Measurements from ENCODE around the gene TPPP.
A peak's percentile ranks its signal among the peaks of the same experiment; 100 is the strongest.
"Not testable (repeated sequence)": the region's sequence is repeated elsewhere in the genome, so short reads cannot be mapped to it uniquely, and the experiment has no call there.

TPPP gene

DNA sequence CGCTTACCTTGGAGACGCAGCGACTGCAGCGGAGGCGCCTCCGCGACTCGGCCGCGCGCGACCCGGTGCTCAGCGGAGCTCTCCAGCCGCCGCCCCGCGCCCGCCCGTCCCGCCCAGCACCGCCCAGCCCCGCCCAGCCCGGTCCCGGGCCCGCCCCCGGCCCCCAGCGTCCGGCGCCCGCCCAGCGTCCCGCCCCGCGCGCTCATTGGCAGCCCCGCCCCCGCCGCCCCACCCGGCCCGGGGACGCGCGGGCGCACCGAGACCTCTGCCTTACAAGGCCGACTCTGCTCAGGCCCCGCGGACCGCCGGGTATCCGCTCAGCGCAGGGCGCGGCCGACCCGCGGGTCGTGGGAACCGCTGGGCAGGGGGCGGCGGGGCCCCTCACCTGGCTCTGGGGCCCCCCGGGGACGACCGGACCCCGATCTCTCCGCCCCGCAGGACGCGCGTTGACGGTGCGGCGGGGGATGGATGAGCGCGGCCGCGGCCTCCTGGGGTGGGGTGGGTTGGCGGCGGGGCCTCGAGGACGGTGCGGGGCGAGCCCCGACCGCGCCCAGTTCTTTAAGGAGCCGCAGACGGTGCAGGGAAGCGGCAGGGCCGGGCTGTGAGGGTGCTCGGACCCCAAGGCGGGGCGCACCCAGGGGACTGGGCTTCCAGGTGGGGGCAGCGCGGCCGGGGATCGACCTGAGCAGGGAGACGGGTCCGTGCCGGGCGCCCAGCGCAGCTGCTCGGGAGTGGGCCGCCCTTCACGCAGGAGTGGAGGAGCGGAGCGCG, at the start of gene TPPP:
TPPP (minus strand) TSS at position 82 of the 771 bp plus-strand sequence. CDS start 15,292 bp downstream, outside the sequence.
- DNase-seq: peak; percentile 93

DNA sequence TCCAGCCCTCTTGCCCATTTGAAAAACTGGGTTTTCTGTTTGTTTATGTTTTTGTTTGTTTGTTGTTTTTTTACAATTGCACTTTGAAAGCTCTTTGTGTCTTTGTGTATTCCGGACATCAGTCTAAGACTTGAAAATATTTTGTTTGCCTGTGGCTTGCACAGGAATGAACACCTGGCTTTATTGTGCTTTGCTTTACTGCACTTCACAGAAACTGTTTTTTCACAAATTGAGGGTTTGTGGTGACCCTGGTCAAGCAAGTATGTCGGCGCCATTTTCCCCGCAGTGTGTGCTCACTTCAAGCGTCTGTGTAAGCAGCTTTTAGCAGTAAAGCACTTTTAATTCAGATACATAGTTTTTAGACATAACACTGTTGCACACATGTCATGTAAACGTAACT, 49.1 kb upstream of the TPPP start:
- not testable (repeated sequence) for DNase-seq

DNA sequence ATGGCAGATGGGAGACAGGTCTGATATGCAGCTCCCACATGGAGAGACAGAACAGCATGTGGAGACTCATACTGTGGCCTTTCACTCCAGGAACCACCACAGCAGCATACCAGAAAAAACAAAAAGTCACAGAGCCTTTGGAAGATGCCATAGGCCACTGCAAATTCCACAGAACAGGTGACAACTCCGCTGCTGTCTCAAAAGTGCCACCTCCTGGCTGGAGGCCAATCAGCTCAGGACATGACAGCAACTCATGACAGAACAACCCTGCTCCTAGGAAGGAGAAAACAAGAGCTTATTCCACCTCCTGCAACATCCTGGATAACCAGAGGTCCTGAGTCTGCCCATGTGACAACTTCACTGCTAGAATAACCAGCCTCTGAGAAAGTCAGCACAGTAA, 41.0 kb upstream of the TPPP start:
- DNase-seq: not testable (repeated sequence)

DNA sequence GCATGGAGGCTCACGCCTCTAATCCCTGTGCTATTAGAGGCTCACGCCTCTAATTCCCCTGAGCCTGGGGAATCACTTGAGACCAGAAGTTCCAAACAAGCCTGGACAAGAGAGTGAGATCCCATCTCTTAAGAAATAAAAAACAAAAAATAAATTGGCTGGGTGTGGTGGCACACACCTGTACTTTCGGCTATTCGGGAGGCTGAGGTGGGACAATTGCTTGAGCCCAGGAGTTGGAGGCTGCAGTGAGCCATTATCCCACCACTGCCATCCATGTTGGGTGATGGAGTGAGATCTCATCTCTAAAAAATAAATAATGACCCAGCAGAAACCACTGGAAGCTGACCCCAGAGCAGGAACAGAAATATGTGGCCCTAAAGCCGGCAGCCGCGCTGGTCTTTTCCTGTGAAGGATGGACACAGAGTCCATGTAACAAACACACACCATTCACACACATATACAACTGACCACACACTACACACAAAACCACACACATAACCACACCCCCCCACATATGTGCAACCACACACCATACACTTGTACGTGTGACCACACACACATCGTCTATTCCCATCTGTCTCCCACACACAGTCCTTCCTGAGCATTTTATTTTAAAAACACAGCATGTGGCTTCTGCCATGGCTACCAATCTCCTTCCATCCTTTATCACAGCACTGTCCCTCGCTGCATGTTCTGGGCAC, 39.8 kb upstream of the TPPP start:
- DNase-seq: not testable (repeated sequence)

DNA sequence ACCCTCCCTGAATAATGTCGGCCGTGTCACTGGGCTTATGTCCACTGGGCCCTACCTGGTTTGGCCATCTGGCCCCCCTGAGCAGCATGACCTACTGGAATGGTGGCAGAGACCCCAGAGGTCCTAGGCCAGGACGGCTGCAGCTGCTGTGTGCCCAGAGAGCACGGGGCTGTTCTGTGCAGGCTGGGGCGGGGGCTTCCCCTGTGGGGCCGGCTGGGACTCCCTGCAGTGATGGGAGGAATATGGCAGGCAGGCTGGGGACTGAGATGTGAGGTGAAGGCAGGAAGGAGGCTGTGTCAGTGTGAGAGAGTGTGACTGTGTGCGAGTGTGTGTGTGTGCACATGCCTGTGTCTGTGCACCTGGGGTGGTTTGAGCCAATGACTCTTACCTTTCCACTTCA, 36.1 kb upstream of the TPPP start:
- not testable (repeated sequence) for DNase-seq

DNA sequence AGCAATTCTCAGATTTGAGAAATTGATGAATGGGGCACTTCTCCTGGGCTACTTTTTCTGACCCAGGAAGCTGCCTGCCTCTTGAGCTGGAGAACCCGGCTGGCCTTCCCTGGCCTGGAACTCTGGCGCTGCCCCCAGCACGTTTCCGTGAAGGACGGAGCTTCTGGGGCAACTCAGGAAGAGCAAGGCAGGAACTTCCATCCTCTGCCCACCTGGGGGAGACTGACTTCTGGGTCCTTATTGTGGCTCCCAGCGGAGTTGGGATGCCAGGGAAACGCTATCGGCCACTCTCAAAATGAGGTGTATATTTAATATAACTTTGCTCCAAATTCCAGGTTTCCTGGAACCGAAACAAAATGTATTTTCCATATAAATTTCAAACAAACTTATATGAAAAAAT, 33.9 kb upstream of the TPPP start:
- not testable (repeated sequence) for DNase-seq

DNA sequence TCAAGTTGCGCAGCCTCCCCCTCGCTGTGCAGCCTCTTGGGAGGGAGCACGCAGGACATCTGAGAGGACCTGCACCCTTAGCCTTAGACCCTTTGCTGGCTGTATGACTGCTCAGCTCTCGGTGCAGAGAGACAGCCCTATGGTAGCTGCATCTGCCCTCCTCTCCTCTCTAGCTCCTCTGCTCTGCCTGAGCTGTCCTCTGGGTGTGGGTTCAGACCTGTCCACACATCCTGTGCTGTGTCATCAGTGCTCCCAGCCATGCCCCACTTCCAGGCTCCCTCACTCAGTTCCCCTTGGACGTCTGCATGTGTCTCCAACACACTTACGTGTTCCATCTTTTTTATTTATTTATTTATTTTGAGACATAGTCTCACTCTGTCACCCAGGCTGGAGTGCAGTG, 30.7 kb upstream of the TPPP start:
- DNase-seq: not testable (repeated sequence)

DNA sequence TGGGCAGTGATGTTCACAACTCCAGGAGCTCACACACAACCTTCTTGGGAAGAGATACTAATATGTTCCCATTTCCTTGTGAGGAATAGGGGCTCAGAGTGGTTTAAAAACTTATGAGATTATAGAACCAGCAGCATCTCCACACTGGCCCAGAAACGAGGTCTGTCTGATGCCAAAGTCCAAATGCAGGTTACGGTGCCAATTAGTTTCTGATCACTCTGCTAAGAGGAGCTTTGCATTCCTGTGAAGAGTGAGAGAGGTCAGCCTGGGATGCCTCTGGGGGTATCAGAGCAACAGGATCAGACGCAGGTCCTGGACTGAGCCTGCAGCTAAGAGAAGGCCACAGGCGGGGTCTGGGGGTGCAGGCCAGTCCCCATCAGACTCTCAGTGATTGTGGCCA, 30.2 kb upstream of the TPPP start:
- DNase-seq: not testable (repeated sequence)

DNA sequence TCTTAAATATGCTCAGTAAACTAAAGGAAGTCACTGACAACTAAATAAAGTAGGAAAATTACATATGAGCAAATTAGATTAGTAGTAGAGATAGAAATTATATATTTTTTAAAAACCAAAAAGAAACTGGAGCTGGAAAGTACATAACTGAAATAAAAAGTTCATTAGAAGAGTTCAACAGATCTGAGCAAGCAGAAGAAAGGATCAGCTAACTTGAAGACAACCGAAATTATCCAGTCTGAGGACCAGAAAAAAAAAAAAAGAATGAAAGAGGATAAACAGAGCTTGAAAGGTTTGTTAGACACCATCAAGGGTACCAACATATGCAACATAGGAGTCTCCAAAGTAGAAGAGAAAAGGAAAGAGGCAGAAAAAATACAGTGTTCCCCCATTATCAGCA, 26.2 kb upstream of the TPPP start:
- DNase-seq: not testable (repeated sequence)

DNA sequence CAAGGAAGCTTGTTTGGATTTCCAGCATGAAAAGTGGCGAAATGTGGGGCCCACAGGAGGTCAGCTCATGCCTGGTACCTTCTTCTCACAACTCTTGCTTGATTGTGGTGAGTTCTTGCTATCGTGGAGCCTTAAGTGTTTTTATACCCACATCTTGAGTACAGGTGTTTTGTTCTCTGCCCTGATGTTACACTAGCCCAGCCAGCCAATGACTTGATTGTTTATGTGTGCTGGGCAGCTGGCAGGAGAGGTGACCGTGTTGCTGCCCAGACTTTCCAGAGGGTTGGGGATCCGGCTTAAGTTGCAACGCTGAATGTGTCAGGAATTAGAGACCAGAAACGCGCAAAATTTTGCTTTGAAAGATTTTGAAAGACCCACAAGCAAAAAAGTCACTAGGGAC, 24.0 kb upstream of the TPPP start:
- DNase-seq: no peak

DNA sequence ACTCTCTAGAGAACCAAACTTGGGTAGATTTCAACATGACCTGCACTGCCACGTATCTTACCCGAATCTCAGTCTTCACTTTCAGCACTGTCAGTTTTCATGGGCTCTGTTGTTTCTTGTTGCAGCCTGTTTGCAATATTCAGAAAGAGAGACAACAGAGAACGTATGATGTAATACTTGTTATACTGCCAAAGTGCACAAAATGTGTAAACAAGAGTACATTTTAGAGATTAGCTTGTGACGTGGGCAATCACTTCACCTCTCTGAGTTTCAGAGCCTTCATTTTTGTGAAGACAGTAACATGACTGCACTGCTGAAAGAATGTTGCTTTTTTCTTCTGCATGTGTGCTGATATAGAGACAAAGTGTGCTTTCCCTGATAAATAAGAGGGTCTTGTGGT, 23.6 kb upstream of the TPPP start:
- DNase-seq: not testable (repeated sequence)

DNA sequence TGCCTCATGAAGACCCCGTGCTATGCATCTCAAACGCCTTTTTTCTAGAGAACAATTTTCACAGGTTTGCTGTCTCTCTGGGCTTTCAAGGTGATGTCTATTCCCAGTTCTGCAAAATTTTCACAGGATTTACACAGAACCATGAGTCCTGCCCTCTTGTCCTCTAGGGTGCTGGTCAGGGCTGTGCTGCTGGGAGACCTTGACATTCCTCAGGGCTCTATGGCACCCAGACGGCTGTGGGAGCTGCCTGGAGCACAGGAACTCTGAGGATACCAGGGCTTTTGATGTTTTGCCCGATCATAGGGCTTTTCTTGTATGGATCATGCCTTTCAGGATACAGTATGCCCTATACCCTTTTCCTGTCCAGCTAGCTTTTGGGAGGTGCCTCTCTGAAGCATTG, 22.5 kb upstream of the TPPP start:
- DNase-seq: not testable (repeated sequence)

DNA sequence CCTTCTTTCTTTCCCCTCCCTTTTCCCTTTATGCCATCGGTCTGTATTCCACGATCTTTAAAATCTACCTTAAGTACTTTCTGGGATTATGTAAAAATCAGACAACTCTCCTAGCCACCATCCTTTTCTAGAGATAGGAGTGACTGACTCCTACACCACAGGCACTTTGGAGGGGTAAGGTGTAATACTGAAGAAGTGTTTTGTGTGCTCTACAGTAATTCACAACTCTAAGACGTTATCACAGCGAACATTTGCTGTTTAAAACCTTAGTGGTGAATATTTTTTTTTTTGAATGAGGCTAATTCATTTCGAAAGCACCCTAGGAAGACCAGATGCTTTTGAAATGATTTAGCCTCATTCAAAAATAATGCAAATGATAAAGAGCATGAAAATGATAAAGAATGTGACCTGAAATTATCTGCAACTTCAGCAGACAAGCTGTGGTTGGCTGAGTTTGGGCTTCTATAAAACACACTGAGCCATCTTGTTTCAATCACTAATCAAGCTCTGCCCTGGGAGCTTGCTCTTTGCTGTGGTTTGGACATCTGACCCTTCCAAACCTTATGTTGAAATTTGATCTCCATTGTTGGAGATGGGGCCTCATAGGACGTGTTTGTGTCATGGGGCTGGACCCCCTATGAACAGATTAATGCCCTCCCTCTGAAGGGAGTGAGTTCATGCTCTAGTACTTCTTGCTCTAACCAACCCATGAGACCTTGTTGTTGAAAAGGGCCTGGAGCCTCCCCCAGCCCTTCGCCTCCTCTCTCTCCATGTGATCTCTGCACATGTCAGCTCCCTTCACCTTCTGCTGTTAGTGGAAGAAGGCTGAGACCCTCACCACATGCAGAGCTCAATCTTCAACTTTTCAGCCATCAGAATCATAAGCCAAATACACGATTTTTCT, 21.3 kb upstream of the TPPP start:
- not testable (repeated sequence) for DNase-seq

DNA sequence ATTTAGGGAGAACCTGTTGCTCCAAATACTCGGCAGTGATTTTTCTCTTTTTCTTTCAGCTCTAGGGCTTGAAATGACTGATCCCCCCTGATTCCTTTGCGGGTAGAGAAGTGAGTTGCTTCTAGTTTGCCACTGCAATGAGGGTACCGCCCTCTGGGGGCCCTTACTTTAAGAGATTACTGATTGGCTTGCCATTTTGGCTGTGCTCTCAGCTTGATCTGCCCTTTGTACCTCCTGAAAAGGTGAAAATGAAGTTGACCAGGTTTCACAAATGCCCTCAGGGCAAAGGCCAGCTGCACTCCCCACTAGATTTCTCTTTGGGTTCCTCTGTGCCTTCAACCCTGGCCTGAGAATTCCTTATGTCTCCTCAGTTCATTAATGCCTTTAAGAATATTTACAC, 20.5 kb upstream of the TPPP start:
- not testable (repeated sequence) for DNase-seq

DNA sequence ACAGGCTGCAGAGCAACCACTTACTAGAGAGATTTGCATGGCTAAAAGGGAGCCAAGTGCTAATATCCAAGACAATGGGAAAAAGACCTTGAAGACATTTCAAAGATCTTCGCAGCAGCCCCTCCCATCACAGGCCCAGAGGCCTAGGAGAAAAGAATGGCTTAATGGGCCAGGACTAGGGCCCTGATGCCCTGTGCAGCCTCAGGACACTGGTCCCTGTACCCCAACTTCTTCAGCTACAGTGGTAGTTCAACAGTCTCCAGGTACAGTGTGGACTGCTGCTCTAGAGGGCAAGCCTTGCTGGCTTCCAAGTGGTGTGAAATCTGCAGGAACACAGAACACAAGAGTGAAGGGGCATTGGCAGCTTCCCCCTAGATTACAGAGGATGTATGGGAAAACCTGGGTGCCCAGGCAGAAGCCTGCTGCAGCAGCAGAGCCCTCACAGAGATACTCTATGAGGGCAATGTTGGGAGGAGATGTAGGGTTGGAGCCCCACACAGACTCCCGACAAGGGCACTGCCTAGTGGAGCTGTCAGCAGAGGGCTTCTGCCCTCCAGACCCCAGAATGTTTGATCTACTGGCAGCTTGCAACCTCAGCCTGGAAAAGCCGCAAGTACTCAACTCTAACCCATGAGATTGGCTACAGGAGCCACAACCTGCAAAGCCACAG, 15.8 kb upstream of the TPPP start:
- DNase-seq: not testable (repeated sequence)

DNA sequence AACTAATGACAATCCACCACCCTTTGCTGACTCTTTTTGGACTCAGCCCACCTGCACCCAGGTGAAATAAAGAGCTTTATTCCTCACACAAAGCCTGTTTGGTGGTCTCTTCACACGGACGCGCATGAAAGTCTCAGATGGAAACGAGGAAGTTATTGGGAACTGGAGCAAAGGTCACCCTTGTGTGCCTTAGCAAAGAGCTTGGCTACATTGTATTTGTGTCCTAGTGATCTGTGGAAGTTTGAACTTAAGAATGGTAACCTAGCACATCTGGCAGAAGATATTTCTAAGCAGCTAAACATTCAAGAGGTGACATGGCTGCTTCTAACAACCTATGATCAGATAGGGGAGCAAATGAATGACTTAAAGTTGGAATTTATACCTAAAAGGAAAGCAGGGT, 15.2 kb upstream of the TPPP start:
- DNase-seq: not testable (repeated sequence)

DNA sequence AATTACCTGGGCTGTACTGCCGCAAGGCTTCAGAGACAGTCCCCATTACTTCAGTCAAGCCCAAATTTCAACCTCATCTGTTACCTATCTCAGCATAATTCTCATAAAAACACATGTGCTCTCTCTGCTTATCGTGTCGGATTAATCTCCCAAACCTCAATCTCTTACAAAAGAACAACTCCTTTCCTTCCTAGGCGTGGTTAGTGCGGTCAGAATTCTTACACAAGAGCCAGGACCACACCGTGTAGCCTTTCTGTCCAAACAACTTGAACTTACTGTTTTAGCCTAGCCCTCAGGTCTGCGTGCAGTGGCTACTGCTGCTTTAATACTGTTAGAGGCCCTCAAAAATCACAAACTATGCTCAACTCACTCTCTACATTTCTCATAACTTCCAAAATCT, 13.0 kb upstream of the TPPP start:
- not testable (repeated sequence) for DNase-seq

DNA sequence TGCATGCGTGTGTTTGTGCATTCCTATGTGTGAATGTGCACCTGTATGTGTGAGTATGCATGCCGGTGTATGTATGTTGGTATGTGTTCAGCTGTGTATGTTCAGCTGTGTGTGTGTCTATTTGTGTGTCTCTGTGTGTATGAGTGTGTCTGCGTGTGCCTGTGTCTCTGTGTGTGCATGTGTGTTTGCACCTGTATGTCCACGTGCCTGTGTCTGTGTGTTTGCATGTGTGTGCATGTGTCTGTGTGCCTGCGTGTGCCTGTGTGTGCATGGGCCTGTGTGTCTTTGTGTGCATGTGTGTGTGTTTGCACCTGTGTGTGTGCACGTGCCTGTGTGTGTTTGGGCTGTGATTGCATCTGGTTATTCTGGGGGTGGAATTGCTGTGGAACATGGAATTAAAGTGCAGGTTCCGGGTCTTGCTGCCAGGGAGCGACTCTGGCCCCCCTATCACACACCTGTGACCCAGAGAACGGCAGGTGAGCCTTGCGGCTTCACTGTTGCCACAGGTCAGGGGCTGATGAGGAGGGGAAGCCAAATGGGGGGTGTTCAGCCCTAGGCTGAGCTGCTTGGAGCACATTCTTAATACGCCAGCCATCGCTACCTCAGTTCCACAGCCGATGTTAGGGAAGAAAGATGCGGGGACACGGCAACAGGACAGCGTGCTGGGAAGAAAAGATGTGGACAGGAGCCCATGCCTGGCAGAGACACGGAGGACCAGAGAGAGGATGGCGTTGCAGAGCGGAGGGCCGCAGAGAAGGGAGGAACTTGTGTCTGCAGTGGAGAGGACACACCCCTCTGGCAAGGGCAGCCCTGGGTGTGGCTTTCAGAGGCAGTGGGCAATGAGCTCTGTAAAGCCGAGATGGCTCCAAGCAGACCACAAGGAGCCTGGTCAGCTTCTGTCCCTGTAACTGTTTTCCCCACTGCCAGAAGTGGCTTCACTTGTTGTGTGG, 3.9 kb upstream of the TPPP start:
- DNase-seq: not testable (repeated sequence)

DNA sequence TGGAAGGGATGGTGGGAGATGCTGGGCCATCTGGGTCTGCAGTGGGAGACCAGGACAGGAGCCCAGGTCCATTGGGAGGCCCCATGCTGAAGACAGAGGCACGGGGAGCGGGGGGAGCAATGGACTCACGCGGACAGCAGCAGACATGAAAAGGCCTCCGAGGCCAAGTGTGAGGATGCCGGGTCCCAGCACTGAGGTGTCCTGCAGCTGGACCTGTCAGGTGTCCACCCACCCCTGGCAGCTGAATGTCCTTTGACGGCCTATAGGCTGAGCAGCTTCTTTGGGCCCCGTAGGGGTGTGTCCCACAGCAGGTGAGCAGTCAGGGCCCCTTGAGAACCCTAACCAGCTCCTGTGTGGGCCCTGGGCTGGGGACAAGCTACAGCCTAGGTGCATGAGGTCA, 3.0 kb upstream of the TPPP start:
- DNase-seq: not testable (repeated sequence)

DNA sequence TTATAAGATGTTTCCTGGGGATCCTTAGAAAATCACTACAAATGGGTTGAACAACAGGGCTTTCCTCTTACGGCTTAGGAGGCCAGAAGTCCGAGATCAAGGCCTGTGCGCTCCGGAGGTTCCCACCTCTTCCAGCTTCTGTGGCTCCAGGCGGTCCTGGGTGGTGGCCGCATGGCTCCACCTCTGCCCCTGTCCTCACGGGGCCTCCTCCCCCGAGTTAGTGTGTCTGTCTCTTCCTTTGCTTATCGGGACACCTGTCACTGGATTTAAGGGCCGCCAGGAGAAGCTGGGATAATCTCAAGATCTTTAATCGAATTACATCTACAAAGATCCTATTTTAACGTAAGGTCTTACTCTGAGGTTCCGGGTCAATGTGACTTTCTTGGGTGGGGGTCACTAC, 2.3 kb upstream of the TPPP start:
- not testable (repeated sequence) for DNase-seq

DNA sequence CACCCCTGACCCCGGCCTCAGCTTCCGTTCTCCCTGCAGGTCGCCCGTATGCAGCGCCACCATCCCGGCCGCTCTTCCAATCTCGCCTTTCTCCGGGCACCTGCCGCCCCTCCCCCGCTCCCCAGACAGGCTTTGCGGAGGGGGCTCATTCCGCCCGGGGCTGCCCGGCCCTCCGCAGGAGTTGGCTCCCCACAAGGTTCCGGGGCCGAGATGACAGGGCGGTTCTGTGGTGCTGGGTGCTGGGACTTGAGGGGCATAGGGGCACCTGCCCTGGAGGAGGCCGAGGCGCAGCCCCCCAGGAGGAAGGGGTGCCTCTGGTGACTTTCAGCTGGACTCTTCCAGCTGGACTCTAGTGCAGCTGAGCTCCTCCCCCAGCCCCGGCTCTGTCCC, 885 bp upstream of the TPPP start:
- DNase-seq: not testable (repeated sequence)

All from NCI-H510A (cell line).